ENCODE measurements around the gene TJAP1. TPM values are rescaled to one million over a fixed set of nuclear protein-coding genes. Genes with fewer than 3 reads are reported as not detected.

The TJAP1 gene
- total RNA-seq, 1 experiment from 2014 or later: 50.5 TPM

- Histone ChIP-seq H3K79me2 (ENCODE audit: low read depth) (no peaks in the 10 kb centered on the region), H3K4me3 (no peak overlapping the region), H4K20me1 (ENCODE audit: insufficient read depth) (no peaks in the 10 kb centered on the region), H3K4me1 (replicated peaks; ENCODE audit: insufficient read depth) (0 out of 2 replicates have a peak, but pooled peaks cover 14% of the 10 kb centered on the region), H3K4me2 (no peak overlapping the region), H3K9me3 (ENCODE audit: insufficient read depth, low read depth) (no peaks in the 10 kb centered on the region), H3K27me3 (ENCODE audit: insufficient read depth, low read depth) (no peaks in the 10 kb centered on the region), H3F3A (ENCODE audit: insufficient read depth, low read depth) (peaks cover 8% of the 10 kb centered on the region; the same call in 1 of the 2 replicates), H3K36me3 (ENCODE audit: low read depth) (no peaks in the 10 kb centered on the region), H2AFZ (no peak overlapping the region), H3K9me2 (ENCODE audit: insufficient read depth) (no peaks in the 10 kb centered on the region), H3K27ac (no peak overlapping the region)
- intact Hi-C loops (cut with micrococcal nuclease; ENCODE audit: unreplicated experiment): no loop called here
- ChIA-PET CTCF (no interaction called here), POLR2A (ENCODE audit: unreplicated experiment) (no interaction called here)
- BruUV-seq (replicated peaks): no TSS peak
- DNase-seq: no peak
- TF ChIP-seq EZH2 (IDR thresholded peaks at IDR 0.05; ENCODE audit: low read depth) (no peak), CTCF (conservative IDR thresholded peaks at IDR 0.05) (no peak)
Observed at GRCh38 chr6:43459535-43459934, 17.8 kb upstream of the TJAP1 start.

- H2AFZ ChIP-seq: no peak overlapping the region
- no peaks in the 10 kb centered on the region for H3K79me2 ChIP-seq (ENCODE audit: low read depth)
- H3K4me2 ChIP-seq: no peak overlapping the region
- H4K20me1 ChIP-seq (ENCODE audit: insufficient read depth): no peaks in the 10 kb centered on the region
- intact Hi-C loops (cut with micrococcal nuclease; ENCODE audit: unreplicated experiment): no loop called here
- no peaks in the 10 kb centered on the region for H3K9me3 ChIP-seq (ENCODE audit: insufficient read depth, low read depth)
- H3K9me2 ChIP-seq (ENCODE audit: insufficient read depth): no peaks in the 10 kb centered on the region
- 0 out of 2 replicates have a peak, but pooled peaks cover 14% of the 10 kb centered on the region for H3K4me1 ChIP-seq (replicated peaks; ENCODE audit: insufficient read depth)
- H3K4me3 ChIP-seq: no peak overlapping the region
- no peak overlapping the region for H3K27ac ChIP-seq
- CTCF ChIA-PET: interaction anchor here (0.6 kb wide), 1 partner anchor 447 kb away, joined by 3 read pairs; no protein-coding TSS in a partner anchor
- peaks cover 8% of the 10 kb centered on the region; the same call in 1 of the 2 replicates for H3F3A ChIP-seq (ENCODE audit: insufficient read depth, low read depth)
- H3K36me3 ChIP-seq (ENCODE audit: low read depth): no peaks in the 10 kb centered on the region
- TF ChIP-seq EZH2 (IDR thresholded peaks at IDR 0.05; ENCODE audit: low read depth) (no peak), CTCF (conservative IDR thresholded peaks at IDR 0.05) (no peak)
- POLR2A ChIA-PET (ENCODE audit: unreplicated experiment): no interaction called here
- no peaks in the 10 kb centered on the region for H3K27me3 ChIP-seq (ENCODE audit: insufficient read depth, low read depth)
- BruUV-seq (replicated peaks): no TSS peak
- no peak for DNase-seq
Observed at GRCh38 chr6:43460032-43460431, 17.3 kb upstream of the TJAP1 start.

- peaks cover 3% of the 10 kb centered on the region; the same call in 1 of the 2 replicates for H3F3A ChIP-seq (ENCODE audit: insufficient read depth, low read depth)
- no peaks in the 10 kb centered on the region for H3K36me3 ChIP-seq (ENCODE audit: low read depth)
- H3K27ac ChIP-seq: no peak overlapping the region
- no peaks in the 10 kb centered on the region for H3K9me3 ChIP-seq (ENCODE audit: insufficient read depth, low read depth)
- H3K4me3 ChIP-seq: no peak overlapping the region
- no peak overlapping the region for H3K4me2 ChIP-seq
- no peaks in the 10 kb centered on the region for H3K27me3 ChIP-seq (ENCODE audit: insufficient read depth, low read depth)
- ChIA-PET CTCF (interaction anchor here (0.7 kb wide), 1 partner anchor 13 kb away, joined by 6 read pairs; no protein-coding TSS in a partner anchor), POLR2A (ENCODE audit: unreplicated experiment) (no interaction called here)
- intact Hi-C loops (cut with micrococcal nuclease; ENCODE audit: unreplicated experiment): no loop called here
- no peak for TF ChIP-seq EZH2 (IDR thresholded peaks at IDR 0.05; ENCODE audit: low read depth)
- no peak for TF ChIP-seq CTCF (conservative IDR thresholded peaks at IDR 0.05)
- H4K20me1 ChIP-seq (ENCODE audit: insufficient read depth): no peaks in the 10 kb centered on the region
- DNase-seq: no peak
- H2AFZ ChIP-seq: no peak overlapping the region
- no TSS peak for BruUV-seq (replicated peaks)
- no peaks in the 10 kb centered on the region for H3K79me2 ChIP-seq (ENCODE audit: low read depth)
- H3K9me2 ChIP-seq (ENCODE audit: insufficient read depth): no peaks in the 10 kb centered on the region
- 0 out of 2 replicates have a peak, but pooled peaks cover 10% of the 10 kb centered on the region for H3K4me1 ChIP-seq (replicated peaks; ENCODE audit: insufficient read depth)
Observed at GRCh38 chr6:43461936-43462335, 15.4 kb upstream of the TJAP1 start.
